CD4-positive, alpha-beta memory T cell (primary cell): ENCODE results near the gene LINC01488. TPM values are rescaled to one million over a fixed set of nuclear protein-coding genes. Genes with fewer than 3 reads are reported as not detected.

ENCODE experiments used
- CTCF ChIA-PET: fragments of 350-600 bp; sonication (Branson Sonifier 250); formaldehyde crosslinking; loops from one replicate; lab custom pipeline; 2021; ENCODE audit warnings: inconsistent platforms; ENCODE audit not compliant: partially characterized antibody; lab: Charles Lee
- POLR2A ChIA-PET: fragments of 350-600 bp; sonication (Branson Sonifier 250); formaldehyde crosslinking; loops from one replicate; lab custom pipeline; 2021; ENCODE audit not compliant: partially characterized antibody; lab: Charles Lee
- DNase-seq, 5 donors: peaks; one replicate each; pipeline versions ENCODE4 v3.0.0 to v3.0.0-alpha.2; 2020 to 2022; ENCODE audit warnings: mixed read lengths in 1 of 5
- H3K27ac ChIP-seq: one replicate; pipeline ENCODE4 v1.7.0; 2013; ENCODE audit warnings: low read depth, low read length
- H3K27me3 ChIP-seq: 2 replicates; pipeline ENCODE4 v1.7.0; 2013; ENCODE audit warnings: mild to moderate bottlenecking, low read length, moderate library complexity; ENCODE audit not compliant: insufficient read depth
- H3K36me3 ChIP-seq: 2 replicates; pipeline ENCODE4 v1.7.0; 2013; ENCODE audit warnings: mild to moderate bottlenecking, low read length, moderate library complexity; ENCODE audit not compliant: insufficient read depth
- H3K4me1 ChIP-seq: 2 replicates; pipeline ENCODE4 v1.7.0; 2013; ENCODE audit warnings: mild to moderate bottlenecking, low read length, moderate library complexity; ENCODE audit not compliant: insufficient read depth
- H3K4me3 ChIP-seq, 2 donors: one replicate each; pipeline ENCODE4 v1.7.0; 2013; ENCODE audit warnings: low read length in 2 of 2, mild to moderate bottlenecking in 1 of 2
- H3K9me3 ChIP-seq, 2 donors: one replicate each; pipeline ENCODE4 v1.7.0; 2013; ENCODE audit warnings: low read length in 2 of 2, control low read depth in 1 of 2; ENCODE audit not compliant: control insufficient read depth in 1 of 2
- H3K27ac Mint-ChIP-seq, 7 donors: one replicate each; pipeline ENCODE4 v1.8.0; 2020 to 2021; ENCODE audit warnings: mixed read lengths in 7 of 7, mild to moderate bottlenecking in 6 of 7, inconsistent platforms in 3 of 7, moderate library complexity in 3 of 7
- H3K27me3 Mint-ChIP-seq, 2 donors: one replicate each; pipeline ENCODE4 v1.8.0; 2020 to 2021; ENCODE audit warnings: mixed read lengths in 2 of 2
- H3K36me3 Mint-ChIP-seq, 2 donors: one replicate each; pipeline ENCODE4 v1.8.0; 2020 to 2021; ENCODE audit warnings: mixed read lengths in 2 of 2, inconsistent platforms in 1 of 2, mild to moderate bottlenecking in 1 of 2
- H3K4me1 Mint-ChIP-seq, 4 donors: one replicate each; pipeline ENCODE4 v1.8.0; 2020 to 2021; ENCODE audit warnings: mixed read lengths in 4 of 4, mild to moderate bottlenecking in 1 of 4
- H3K4me3 Mint-ChIP-seq, 8 donors: one replicate each; pipeline ENCODE4 v1.8.0; 2020 to 2021; ENCODE audit warnings: mixed read lengths in 8 of 8, mild to moderate bottlenecking in 7 of 8, moderate library complexity in 6 of 8, inconsistent platforms in 3 of 8
- H3K9me3 Mint-ChIP-seq, 8 donors: one replicate each; pipeline ENCODE4 v1.8.0; 2020 to 2021; ENCODE audit warnings: mixed read lengths in 8 of 8, mild to moderate bottlenecking in 5 of 8, inconsistent platforms in 3 of 8, moderate library complexity in 1 of 8
- intact Hi-C: fragments of 100-400 bp; cut with micrococcal nuclease; formaldehyde crosslinking; loops from one replicate; pipeline ENCODE4 v1.15.1; 2023
- polyA plus RNA-seq, 2 donors: library from polyadenylated mRNA; unstranded; fragments of 300-500 nt; fragmentation: Illumina TruSeq; gene quantifications; one replicate each; pipeline ENCODE4 v1.2.3, GENCODE V29; 2021
- total RNA-seq, 2 experiments: library from RNA; stranded (reverse); gene quantifications; one replicate each; pipeline ENCODE4 v1.2.3, GENCODE V29; 2021

LINC01488 gene
- total and polyA plus RNA-seq, 4 experiments from 2014 or later, result not detected

DNA sequence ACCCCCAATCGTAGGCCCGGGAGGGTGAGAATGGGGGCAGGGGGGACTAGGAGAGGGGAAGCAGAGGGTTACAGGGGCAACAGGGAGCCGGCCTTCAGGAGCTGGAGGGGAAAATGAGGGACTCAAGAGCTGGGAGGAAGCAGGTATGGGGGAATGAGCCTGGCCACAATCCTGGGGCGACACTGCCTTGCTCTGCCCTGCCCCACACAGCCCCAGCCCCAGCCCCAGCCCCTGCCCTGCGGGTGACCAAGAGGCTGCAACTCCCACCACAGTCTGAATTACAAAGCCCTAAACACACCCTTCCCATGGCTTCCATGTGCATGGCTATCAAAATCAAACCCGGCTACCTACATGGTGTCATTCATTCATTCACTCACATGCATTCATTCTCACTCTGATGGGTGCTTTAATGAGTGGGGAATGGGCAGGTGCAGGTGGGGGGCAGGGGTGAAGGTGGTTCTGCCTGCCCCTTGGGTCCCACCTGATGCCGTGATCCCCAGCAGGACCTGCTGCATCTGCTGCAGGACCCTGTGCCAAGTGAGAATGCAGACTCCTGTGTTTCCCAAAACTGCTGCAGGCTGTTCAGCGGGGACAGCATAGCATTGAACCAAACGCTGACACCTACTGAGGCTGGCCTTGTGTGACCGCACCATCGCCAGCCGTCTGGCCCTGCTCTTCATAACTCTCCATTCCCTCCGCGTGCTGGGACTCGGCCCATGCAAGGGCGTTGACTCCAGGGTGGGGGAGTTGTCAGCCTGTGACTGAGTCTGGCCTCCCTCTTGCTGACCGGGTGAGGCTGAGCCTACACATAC, 9.5 kb upstream of the LINC01488 start:
- DNase-seq, result no peak
- no peaks in the 10 kb centered on the region for H3K27me3 ChIP-seq
- H3K27ac ChIP-seq, result no peak overlapping the region
- CTCF ChIA-PET, result no interaction called here
- H3K36me3 ChIP-seq, result no peaks in the 10 kb centered on the region
- Mint-ChIP-seq H3K4me3 (no peak overlapping the region), H3K9me3 (peaks cover 0 to 6% (median 0%) of the 10 kb centered on the region in 8 donors), H3K27me3 (peaks cover 3 to 10% of the 10 kb centered on the region in 2 donors), H3K36me3 (peaks cover 0 to 5% of the 10 kb centered on the region in 2 donors), H3K27ac (no peak overlapping the region), H3K4me1 (no peaks in the 10 kb centered on the region)
- POLR2A ChIA-PET, result no interaction called here
- H3K4me3 ChIP-seq, result no peak overlapping the region
- no peaks in the 10 kb centered on the region for H3K9me3 ChIP-seq
- no peaks in the 10 kb centered on the region for H3K4me1 ChIP-seq
- intact Hi-C loops, result no loop called here

DNA sequence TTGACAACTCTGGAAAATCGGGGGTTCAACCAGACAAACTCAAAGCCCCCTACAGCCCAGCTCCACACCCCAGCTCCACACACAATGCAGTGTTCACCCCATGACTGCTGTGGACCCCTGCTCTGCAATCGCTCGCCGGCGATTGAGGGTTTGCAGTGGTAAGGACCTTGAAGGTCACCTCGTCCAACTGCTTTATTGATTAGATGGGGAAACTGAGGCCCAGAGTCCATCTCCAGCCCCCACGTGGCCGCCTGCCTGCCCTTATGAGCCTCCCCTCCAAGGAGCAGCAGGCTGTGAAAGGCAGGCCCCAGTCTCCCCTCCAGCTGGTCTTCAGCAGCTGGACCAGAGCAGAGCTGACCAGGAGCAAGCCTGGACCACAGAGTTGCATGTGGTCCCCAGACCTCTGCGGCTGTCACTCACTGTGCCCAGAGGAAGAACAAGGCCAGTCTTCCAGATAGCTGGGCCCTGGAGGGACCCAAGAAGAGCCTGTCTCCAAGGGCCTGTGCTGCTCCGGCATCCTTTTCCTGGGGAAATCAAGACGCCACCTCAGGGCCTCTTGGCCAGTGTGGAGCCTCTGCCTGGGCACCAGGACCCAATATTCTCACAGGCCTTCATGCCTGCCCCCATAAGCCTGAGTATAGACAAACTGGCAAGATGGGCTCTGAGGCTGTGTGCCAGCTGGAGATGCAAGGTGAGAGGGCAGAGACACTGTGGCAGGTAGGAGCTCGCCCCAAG, 8.8 kb upstream of the LINC01488 start:
- H3K27me3 ChIP-seq, result no peaks in the 10 kb centered on the region
- CTCF ChIA-PET, result no interaction called here
- no peaks in the 10 kb centered on the region for H3K36me3 ChIP-seq
- peaks cover 3 to 10% of the 10 kb centered on the region in 2 donors for H3K27me3 Mint-ChIP-seq
- H3K4me3 Mint-ChIP-seq, result no peak overlapping the region
- no peak overlapping the region for H3K4me3 ChIP-seq
- H3K4me1 ChIP-seq, result no peaks in the 10 kb centered on the region
- H3K27ac ChIP-seq, result no peak overlapping the region
- no peak overlapping the region for H3K27ac Mint-ChIP-seq
- H3K9me3 ChIP-seq, result no peaks in the 10 kb centered on the region
- H3K9me3 Mint-ChIP-seq, result peaks cover 0 to 6% (median 0%) of the 10 kb centered on the region in 8 donors
- peaks cover 0 to 5% of the 10 kb centered on the region in 2 donors for H3K36me3 Mint-ChIP-seq
- no peak for DNase-seq
- H3K4me1 Mint-ChIP-seq, result no peaks in the 10 kb centered on the region
- intact Hi-C loops, result no loop called here
- POLR2A ChIA-PET, result no interaction called here

DNA sequence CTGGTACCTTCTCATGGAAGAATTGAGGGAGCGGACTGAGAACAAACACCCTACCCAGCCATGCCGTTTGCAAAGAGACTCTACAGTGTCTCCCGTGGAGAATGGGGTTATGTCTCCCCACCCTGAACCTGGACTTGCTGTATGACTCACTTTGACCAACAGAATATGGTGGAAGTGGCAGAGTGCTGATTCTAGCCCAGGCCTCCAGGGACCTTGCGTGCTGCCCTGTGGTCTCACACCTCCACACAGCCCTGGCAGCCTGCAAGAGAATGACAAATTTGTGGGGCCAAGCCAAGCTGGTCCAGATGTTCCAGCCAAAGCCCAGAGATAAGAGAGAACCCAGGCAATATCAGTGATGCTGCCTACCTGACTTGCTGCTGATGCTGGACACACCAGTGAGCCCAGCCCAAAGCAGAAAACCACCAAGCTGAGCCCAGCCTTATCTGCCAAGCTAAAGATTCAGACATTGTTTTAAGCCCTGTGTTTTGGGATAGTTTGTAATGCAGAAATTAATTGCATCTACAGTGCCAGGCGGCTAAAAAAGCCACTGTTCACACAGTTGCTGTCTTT, 8.1 kb upstream of the LINC01488 start:
- no peaks in the 10 kb centered on the region for H3K9me3 ChIP-seq
- no peaks in the 10 kb centered on the region for H3K27me3 ChIP-seq
- H3K4me1 Mint-ChIP-seq, result no peaks in the 10 kb centered on the region
- no peaks in the 10 kb centered on the region for H3K4me1 ChIP-seq
- no peaks in the 10 kb centered on the region for H3K36me3 ChIP-seq
- intact Hi-C loops, result no loop called here
- peaks cover 0 to 6% (median 0%) of the 10 kb centered on the region in 8 donors for H3K9me3 Mint-ChIP-seq
- H3K4me3 Mint-ChIP-seq, result no peak overlapping the region
- no peak overlapping the region for H3K27ac Mint-ChIP-seq
- no peak overlapping the region for H3K4me3 ChIP-seq
- H3K27me3 Mint-ChIP-seq, result peaks cover 3 to 10% of the 10 kb centered on the region in 2 donors
- no peak for DNase-seq
- CTCF ChIA-PET, result no interaction called here
- POLR2A ChIA-PET, result no interaction called here
- no peak overlapping the region for H3K27ac ChIP-seq
- H3K36me3 Mint-ChIP-seq, result peaks cover 0 to 5% of the 10 kb centered on the region in 2 donors

- peaks cover 0 to 6% (median 0%) of the 10 kb centered on the region in 8 donors for H3K9me3 Mint-ChIP-seq
- intact Hi-C loops, result no loop called here
- Histone ChIP-seq H3K4me3 (no peak overlapping the region), H3K4me1 (no peaks in the 10 kb centered on the region), H3K36me3 (no peaks in the 10 kb centered on the region), H3K27me3 (no peaks in the 10 kb centered on the region), H3K27ac (no peak overlapping the region), H3K9me3 (no peaks in the 10 kb centered on the region)
- H3K36me3 Mint-ChIP-seq, result peaks cover 0 to 5% of the 10 kb centered on the region in 2 donors
- peaks cover 3 to 8% of the 10 kb centered on the region in 2 donors for H3K27me3 Mint-ChIP-seq
- H3K4me3 Mint-ChIP-seq, result no peak overlapping the region
- POLR2A ChIA-PET, result no interaction called here
- H3K27ac Mint-ChIP-seq, result no peak overlapping the region
- no peak for DNase-seq
- H3K4me1 Mint-ChIP-seq, result no peaks in the 10 kb centered on the region
- CTCF ChIA-PET, result no interaction called here
Observed at GRCh38 chr11:69474736-69475135, 6.7 kb upstream of the LINC01488 start.

GRCh38 chr11:69475141-69475865, 6.2 kb upstream of the LINC01488 start:
- intact Hi-C loops, result no loop called here
- peaks cover 0 to 5% of the 10 kb centered on the region in 2 donors for H3K36me3 Mint-ChIP-seq
- H3K27me3 Mint-ChIP-seq, result peaks cover 3 to 6% of the 10 kb centered on the region in 2 donors
- H3K27me3 ChIP-seq, result no peaks in the 10 kb centered on the region
- CTCF ChIA-PET, result no interaction called here
- no peak overlapping the region for H3K27ac Mint-ChIP-seq
- no peak overlapping the region for H3K4me3 Mint-ChIP-seq
- H3K4me1 Mint-ChIP-seq, result no peaks in the 10 kb centered on the region
- POLR2A ChIA-PET, result no interaction called here
- no peaks in the 10 kb centered on the region for H3K9me3 ChIP-seq
- no peaks in the 10 kb centered on the region for H3K4me1 ChIP-seq
- H3K36me3 ChIP-seq, result no peaks in the 10 kb centered on the region
- no peak overlapping the region for H3K4me3 ChIP-seq
- no peak for DNase-seq
- peaks cover 0 to 6% (median 0%) of the 10 kb centered on the region in 8 donors for H3K9me3 Mint-ChIP-seq
- no peak overlapping the region for H3K27ac ChIP-seq

DNA sequence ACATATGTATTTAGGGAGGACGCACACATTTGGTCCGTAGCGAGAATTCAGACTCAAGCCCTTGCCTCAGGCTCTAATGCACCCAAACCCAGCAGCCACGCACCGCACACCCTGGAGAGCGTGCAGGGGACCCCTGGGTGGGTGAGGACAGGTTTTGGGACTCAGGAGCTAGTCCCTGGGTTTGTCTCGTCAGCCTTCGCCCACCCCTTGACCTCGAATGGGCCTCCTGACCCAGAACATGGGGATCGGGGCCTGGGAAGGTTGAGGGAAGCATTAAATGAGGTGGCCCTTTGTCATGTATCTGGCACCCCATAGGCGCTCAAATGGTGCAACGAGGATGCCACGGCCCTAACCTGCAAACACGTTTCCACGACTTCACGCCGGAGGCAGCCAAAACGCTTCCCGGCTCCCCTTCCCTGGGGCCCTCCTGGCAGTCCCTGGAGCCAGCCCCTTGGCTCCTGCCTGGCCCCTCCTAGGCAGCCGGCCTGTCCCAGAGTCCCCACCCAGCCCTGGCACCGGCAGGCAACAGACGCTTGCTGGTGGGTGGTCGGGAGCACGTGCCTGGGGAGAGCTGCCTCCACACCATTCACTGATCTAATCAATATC, 5.5 kb upstream of the LINC01488 start:
- Mint-ChIP-seq H3K36me3 (peaks cover 0 to 5% of the 10 kb centered on the region in 2 donors), H3K9me3 (peaks cover 0 to 6% (median 0%) of the 10 kb centered on the region in 8 donors), H3K27me3 (peaks cover 3 to 6% of the 10 kb centered on the region in 2 donors), H3K4me1 (no peaks in the 10 kb centered on the region), H3K27ac (no peak overlapping the region), H3K4me3 (no peak overlapping the region)
- H3K4me3 ChIP-seq, result no peak overlapping the region
- no peaks in the 10 kb centered on the region for H3K36me3 ChIP-seq
- H3K4me1 ChIP-seq, result no peaks in the 10 kb centered on the region
- intact Hi-C loops, result no loop called here
- H3K27ac ChIP-seq, result no peak overlapping the region
- ChIA-PET CTCF (no interaction called here), POLR2A (no interaction called here)
- H3K9me3 ChIP-seq, result no peaks in the 10 kb centered on the region
- no peak for DNase-seq
- no peaks in the 10 kb centered on the region for H3K27me3 ChIP-seq
